GM13976 (cell line): ENCODE results near the gene NLRC3.

Experiments
- DNase-seq: peaks from one replicate; pipeline ENCODE4 v3.0.0; 2012; ENCODE audit warnings: low spot score
- CTCF ChIP-seq: IDR thresholded peaks from 2 replicates; pipeline ENCODE4 v1.5.1; 2012; ENCODE audit warnings: borderline replicate concordance, mild to moderate bottlenecking; ENCODE audit not compliant: insufficient read depth; ENCODE audit errors: extremely low read depth, missing control alignments, control extremely low read depth
- in situ Hi-C: fragments of 300-500 bp; cut with MboI; formaldehyde crosslinking; loops from one replicate; pipeline ENCODE4 v1.12.0; 2022; ENCODE audit warnings: low sequenced_read_pairs, mixed read lengths, inconsistent platforms; ENCODE audit not compliant: unreplicated experiment

NLRC3 gene

DNA sequence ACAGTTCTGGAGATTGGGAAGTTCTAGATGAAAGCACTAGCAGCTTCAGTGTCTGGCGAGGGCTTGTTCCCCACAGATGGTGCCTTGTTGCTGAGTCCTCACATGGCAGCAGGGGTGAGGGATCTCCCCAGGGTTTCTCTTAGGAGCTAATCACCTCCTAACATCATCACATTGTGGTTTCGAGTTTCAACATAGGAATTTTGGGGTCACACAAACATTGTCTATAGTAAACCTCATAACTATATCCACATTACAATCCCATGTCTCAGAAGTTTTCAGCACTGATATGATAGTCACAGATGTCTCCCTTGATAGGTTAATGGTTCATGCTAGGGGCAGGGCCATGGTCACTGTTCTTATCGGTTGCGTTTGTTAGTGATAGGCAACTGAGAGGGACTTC lies 62.6 kb downstream of the NLRC3 start:
- DNase-seq = no peak
- in situ Hi-C loops = no loop called here
- TF ChIP-seq CTCF = no peak

- no peak for DNase-seq
- in situ Hi-C loops = no loop called here
- no peak for TF ChIP-seq CTCF
Observed at GRCh38 chr16:3513892-3514583, 63.2 kb downstream of the NLRC3 start.

DNA sequence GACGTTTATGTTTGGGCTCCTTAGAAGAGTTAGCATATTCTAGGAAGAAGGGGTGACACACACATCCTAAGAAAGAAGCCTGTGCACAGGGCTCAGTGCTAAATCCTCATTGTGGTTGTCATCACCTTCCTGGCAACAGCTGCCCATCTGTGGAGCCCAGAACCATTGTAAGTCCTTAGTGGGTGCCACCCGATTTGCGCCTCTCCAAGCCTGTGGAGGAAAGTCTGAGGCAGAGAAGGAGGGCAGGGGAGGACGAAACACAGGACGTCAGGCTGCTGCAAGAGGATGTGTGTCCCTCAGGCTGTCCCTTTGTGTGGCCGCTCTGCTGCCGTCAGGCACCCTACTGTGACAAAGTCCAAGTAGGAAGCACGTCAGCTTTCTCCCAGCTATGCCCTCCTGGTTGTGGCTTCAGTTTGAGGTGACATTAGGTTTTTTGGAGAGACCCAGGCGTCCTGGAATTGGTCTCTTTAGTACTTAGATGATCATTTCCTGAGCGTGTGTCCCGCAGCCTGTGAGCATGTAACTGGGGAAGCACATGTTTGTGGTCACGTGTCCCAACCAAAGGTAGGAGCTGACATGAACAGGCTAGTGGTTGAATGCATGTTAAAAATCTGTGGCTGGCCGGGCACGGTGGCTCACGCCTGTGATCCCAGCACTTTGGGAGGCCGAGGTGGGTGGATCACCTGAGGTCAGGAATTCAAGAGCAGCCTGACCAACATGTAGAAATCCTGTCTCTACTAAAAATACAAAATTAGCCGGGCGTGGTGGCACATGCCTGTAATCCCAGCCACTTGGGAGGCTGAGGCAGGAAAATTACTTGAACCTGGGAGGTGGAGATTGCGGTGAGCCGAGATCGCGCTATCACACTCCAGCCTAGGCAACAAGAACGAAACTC lies 65.7 kb downstream of the NLRC3 start:
- in situ Hi-C loops = no loop called here
- TF ChIP-seq CTCF = no peak
- DNase-seq = no peak

DNA sequence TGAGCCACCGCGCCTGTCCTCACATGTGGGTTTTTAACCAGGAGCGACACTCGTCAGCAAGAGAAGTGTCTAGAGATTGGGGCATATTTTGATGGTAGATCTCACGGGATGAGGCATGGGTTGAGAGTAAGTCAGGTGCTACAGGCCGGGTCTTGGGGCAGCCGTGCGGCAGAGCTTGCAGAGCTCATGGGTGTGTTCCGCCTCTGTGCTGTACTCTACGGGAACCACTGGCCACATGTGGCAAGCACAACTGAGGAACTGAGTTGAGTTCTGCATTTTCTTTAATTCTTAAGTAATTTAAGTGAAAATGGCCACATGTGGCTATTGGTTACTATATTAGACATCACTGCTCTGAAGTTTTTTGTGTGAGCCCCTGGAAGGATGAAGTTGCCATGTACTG lies 66.8 kb downstream of the NLRC3 start:
- TF ChIP-seq CTCF = no peak
- in situ Hi-C loops = no loop called here
- no peak for DNase-seq

DNA sequence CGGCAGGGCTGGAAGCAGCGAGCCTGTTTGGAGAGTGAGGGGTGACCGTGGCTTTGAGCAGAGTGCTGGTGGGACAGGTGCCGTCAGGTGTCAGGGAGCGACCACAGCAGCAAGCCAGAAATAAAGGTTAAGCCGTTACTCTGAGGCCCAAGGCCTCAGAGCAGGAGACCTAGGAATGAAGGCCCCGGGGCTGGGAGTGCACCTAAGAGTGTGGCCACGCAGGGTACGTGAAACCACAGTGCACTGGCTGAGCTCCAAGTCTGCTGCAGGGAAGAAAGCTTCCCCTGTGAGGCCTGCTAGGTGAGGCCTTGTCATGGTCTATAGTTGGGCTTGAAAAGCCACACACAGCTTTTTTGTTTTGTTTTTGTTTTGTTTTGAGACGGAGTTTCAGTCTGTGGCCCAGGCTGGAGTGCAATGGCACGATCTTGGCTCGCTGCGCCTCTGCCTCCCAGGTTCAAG lies 67.7 kb downstream of the NLRC3 start:
- no peak for DNase-seq
- no peak for TF ChIP-seq CTCF
- in situ Hi-C loops = no loop called here

GRCh38 chr16:3508736-3509135 lies 68.5 kb downstream of the NLRC3 start:
- no peak for DNase-seq
- in situ Hi-C loops = no loop called here
- TF ChIP-seq CTCF = no peak
